OCI-M2 (cell line): ENCODE data around the gene UBE2D2.
A peak's percentile ranks its signal among the peaks of the same experiment; 100 is the strongest.
"Not testable (repeated sequence)": the region's sequence is repeated elsewhere in the genome, so short reads cannot be mapped to it uniquely, and the experiment has no call there.

Experiments used
- DNase-seq: peaks from one replicate; lab custom pipeline; 2025; ENCODE audit not compliant: unreplicated experiment; lab: John Stamatoyannopoulos, UW

UBE2D2 gene

DNA sequence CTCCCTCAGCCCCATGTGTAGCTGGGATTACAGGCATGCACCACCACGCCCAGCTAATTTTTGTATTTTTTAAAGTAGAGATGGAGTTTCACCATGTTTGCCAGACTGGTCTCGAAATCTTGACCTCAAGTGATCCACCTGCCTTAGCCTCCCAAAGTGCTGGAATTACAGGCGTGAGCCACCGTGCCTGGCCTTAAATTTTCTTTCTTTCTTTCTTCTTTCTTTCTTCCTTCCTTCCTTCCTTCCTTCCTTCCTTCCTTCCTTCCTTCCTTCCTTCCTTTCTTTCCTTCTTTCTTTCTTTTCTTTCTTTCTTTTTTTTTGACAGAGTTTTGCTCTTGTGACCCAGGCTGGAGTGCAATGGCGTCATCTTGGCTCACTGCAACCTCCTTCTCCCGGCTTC is 14.5 kb upstream of the UBE2D2 start:
- not testable (repeated sequence) for DNase-seq

GRCh38 chr5:139549162-139549894 is 11.8 kb upstream of the UBE2D2 start:
- no peak for DNase-seq

GRCh38 chr5:139550051-139550872 is 10.9 kb upstream of the UBE2D2 start:
- not testable (repeated sequence) for DNase-seq

- DNase-seq: no peak
Measured at GRCh38 chr5:139551191-139551889, 9.8 kb upstream of the UBE2D2 start.

DNA sequence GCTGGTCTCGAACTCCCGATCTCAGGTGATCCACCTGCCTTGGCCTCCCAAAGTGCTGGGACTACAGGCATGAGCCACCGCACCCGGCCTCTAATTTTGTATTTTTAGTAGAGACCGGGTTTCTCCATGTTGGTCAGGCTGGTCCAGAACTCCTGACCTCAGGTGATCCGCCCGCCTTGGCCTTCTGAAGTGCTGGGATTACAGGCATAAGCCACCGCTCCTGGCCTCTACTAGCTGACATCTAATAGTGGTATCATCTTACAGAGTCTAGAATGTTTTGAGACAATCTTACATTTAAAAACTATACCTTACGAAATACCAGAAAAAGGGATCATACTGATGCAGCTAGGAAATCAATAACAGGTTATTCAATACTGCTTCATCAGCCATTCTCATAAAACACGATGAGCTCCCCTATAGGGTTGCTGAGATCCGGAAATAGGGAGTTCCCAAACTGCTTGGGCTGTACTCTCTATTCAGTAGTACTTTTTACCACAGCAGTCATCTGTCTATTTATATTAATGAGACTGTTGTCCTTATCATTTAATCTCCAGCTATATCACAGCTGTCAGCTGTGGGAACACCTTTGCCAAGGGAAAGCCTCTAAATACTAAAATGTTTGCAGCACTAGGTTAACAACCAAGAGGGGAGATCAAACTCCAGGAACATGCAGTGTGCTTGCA is 8.1 kb upstream of the UBE2D2 start:
- DNase-seq: no peak

- DNase-seq: no peak
Measured at GRCh38 chr5:139554264-139554663, 6.9 kb upstream of the UBE2D2 start.

- no peak for DNase-seq
Measured at GRCh38 chr5:139557811-139558210, 3.3 kb upstream of the UBE2D2 start.

GRCh38 chr5:139561655-139562451 is 714 bp downstream of the UBE2D2 start:
- no peak for DNase-seq

- DNase-seq: no peak
Measured at GRCh38 chr5:139562847-139563246, 1.7 kb downstream of the UBE2D2 start.

DNA sequence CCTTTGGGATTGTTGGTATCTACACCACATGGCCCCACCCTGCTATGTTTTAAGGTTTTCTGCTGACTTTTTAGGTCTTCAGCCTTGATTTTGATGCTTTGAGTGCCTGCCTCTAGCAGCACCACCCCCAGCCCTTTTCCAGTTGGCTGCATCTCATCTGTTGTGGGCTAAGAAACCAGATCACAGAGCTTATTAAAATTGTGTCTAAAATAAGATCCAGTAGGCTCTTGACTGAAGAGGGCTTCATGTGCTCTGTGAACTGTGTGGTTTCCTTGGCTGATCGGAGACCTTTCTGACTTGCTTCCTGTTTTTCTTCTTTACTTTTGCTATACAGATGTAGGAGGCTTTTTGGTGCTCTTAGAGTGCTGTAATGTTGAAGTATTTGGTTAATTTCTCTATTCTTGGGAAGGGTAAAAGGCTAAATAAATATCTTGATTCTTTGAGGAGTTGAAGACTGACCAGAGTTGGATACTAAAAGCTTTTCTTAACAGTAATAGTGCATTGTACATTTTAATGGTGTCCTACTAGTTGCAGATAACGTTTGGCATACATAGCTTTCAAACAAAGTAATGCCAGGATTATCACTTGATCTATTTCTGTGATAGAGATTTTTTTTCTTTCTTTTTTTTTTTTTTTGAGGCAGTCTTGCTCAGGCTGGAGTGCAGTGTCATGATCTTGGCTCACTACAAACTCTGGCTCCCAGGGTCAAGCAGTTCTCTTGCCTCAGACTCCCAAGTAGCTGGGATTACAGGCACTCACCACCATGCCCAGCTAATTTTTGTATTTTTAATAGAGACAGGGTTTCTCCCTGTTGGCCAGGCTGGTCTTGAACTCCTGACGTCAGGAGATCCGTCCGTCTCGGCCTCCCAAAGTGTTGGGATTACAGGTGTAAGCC is 4.5 kb downstream of the UBE2D2 start:
- peak; percentile 6 for DNase-seq

DNA sequence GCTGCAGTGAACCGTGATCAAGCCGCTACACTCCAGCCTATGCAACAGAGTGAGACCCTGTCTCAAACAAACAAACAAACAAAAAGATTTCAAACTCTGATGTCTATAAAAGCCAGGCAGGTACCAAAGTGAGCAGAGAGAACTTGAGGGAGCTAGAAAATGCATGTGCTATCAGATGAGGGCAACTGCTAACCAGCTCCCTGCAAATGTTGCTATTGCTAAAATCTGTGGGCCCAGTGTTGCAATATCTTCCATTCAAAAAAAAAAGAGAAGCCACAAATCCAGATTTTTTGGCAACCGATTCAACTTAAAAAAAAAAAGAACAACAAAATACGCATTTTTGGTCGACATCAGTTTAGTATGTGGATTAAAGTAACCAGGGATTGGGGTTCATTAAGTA is 5.5 kb downstream of the UBE2D2 start:
- no peak for DNase-seq

DNA sequence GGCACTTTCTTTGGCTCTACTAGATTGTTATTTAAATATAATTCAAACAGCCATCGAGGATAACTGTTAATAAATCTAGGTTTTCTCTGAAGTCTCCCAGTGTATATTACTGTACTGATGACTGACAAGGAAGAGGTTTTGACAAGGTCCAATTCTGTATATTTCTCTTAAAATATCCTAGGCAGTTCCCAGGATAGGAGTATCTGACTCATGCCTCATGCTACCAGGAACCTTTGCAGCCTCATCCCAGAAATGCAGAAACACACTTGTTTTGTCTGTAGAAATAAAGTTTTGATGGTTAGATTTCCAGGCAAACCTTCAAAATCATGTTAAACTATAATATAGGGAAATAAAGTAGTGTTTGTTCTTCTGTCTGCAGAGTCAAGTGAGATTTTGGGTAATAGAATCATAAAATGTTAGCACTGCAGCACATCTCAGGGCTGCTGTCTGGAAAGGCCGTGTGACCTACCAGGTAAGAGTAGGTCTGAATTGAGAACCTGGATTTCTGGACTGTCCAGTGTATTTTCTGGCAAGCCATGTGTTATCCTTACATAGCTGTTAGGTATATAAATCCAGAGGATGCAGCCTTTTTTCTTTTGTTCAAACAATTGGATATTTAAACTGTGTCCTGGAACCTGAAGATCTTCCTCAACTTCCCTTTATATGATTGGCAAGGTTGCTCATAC is 8.3 kb downstream of the UBE2D2 start:
- DNase-seq: no peak

GRCh38 chr5:139571543-139571942 is 10.4 kb downstream of the UBE2D2 start:
- DNase-seq: no peak

DNA sequence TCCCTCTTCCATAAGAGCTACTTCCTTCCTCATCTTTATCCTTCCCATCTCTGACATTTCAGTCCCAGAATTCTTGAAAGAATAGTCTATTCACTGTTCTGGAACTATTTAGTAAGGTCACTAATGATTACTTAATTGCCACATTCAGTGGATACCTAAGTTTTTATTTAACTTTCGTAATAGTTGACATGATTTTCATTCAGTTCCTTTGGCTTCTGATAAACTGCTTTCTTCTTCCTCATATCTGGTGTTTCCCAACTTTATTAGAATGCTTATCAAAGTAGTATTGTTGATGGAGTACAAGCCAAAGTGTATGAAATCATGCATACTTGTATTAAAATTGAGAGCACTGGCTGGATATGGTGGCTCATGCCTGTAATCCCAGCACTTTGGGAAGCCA is 10.8 kb downstream of the UBE2D2 start:
- no peak for DNase-seq

GRCh38 chr5:139574641-139575312 is 13.6 kb downstream of the UBE2D2 start:
- no peak for DNase-seq

GRCh38 chr5:139575313-139575646 is 14.1 kb downstream of the UBE2D2 start:
- DNase-seq: no peak

DNA sequence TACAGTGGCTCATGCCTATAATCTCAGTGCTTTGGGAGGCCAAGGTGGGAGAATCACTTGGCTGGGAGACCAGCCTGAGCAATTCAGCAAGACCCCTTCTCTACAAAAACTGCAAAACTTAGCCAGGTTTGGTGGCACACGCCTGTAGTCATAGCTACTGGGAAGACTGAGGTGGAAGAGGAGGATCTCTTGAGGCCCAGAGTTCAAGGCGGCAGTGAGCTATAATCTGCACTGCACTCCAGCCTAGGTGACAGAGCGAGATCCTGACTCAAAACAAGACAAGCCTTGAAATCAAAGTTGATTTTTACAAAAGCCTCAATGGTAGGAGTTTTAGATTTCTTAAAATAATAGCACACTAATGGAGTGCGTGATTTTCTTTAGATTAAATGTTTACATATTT is 14.6 kb downstream of the UBE2D2 start:
- DNase-seq: no peak

- no peak for DNase-seq
Measured at GRCh38 chr5:139577689-139578290, 16.7 kb downstream of the UBE2D2 start.
